ENCODE results near the gene CLTCL1. TPM values are rescaled to one million over a fixed set of nuclear protein-coding genes. Genes with fewer than 3 reads are reported as not detected.
A peak's percentile ranks its signal among the peaks of the same experiment; 100 is the strongest.

The CLTCL1 gene
- total and polyA plus RNA-seq, 9 of the 15 experiments (the other 6 are each of a cell fraction or from before 2014, with no cell fraction given) = 1.1 to 11.7 (median 5.0) TPM

- TF ChIP-seq ZNF354B (CRISPR knock-in tag; IDR thresholded peaks at IDR 0.05) = no peak
- TF ChIP-seq HNRNPUL1 (IDR thresholded peaks at IDR 0.05; ENCODE audit: low read length) = 0 out of 2 replicates have a peak, but pooled peaks have one; percentile 14
- no peak for TF ChIP-seq NFE2L1 (tag; IDR thresholded peaks at IDR 0.05; ENCODE audit: borderline replicate concordance, low read depth)
- TF ChIP-seq ZNF324 (CRISPR knock-in tag; IDR thresholded peaks at IDR 0.05) = no peak
- TF ChIP-seq NR2C2 (CRISPR knock-in tag; IDR thresholded peaks at IDR 0.05) = peak; percentile 64; the same call in 1 of the 2 replicates
- TF ChIP-seq NR2C2 (tag; IDR thresholded peaks at IDR 0.05) = no peak
- TF ChIP-seq ETS2 (tag; IDR thresholded peaks at IDR 0.05; ENCODE audit: borderline replicate concordance, poor library complexity, severe bottlenecking) = no peak
- TF ChIP-seq ZNF121 (CRISPR knock-in tag; conservative IDR thresholded peaks at IDR 0.05) = peak; percentile 94
- TF ChIP-seq IFI16 (CRISPR knock-in tag; IDR thresholded peaks at IDR 0.05) = no peak
- TF ChIP-seq TOE1 (IDR thresholded peaks at IDR 0.05; ENCODE audit: borderline replicate concordance) = peak; percentile 71
- peak; percentile 63; the same call in 1 of the 2 replicates for TF ChIP-seq TOE1 (CRISPR knock-in tag; IDR thresholded peaks at IDR 0.05; ENCODE audit: borderline replicate concordance, low read depth)
- TF ChIP-seq POLR2A (conservative IDR thresholded peaks at IDR 0.05) = no peak
- TF ChIP-seq REST (IDR thresholded peaks at IDR 0.05; ENCODE audit: borderline replicate concordance) = no peak
- TF ChIP-seq REST (CRISPR knock-in tag; IDR thresholded peaks at IDR 0.05; ENCODE audit: low read depth) = no peak
- no peak for TF ChIP-seq ZNF23 (CRISPR knock-in tag; IDR thresholded peaks at IDR 0.05)
- TF ChIP-seq HMGXB4 (CRISPR knock-in tag; IDR thresholded peaks at IDR 0.05) = 0 out of 2 replicates have a peak, but pooled peaks have one; percentile 38
- no peak for TF ChIP-seq ZNF3 (CRISPR knock-in tag; IDR thresholded peaks at IDR 0.05)
- no peak for TF ChIP-seq PTRF (tag; IDR thresholded peaks at IDR 0.05)
- TF ChIP-seq RFX5 (IDR thresholded peaks at IDR 0.05; ENCODE audit: low read depth, low read length) = peak; percentile 74; the same call in 1 of the 2 replicates
Measured at GRCh38 chr22:19152942-19153883, 138.3 kb downstream of the CLTCL1 start (continued).
